SU-DHL-6 (cell line): Measurements from ENCODE around the gene LTBP2.

ENCODE experiments used
- H2AFZ ChIP-seq: fragments of 200-600 bp; sonication (generic); 2 replicates; pipeline ENCODE4 v1.6.1; 2014; ENCODE audit warnings: low read depth, mild to moderate bottlenecking, moderate library complexity, mixed read lengths, antibody characterized with exemption, low read length; ENCODE audit not compliant: severe bottlenecking
- H3F3A ChIP-seq: fragments of 200-600 bp; shearing (Covaris generic); 2 replicates; pipeline ENCODE4 v1.6.0; 2016; ENCODE audit warnings: antibody characterized with exemption, mild to moderate bottlenecking; ENCODE audit not compliant: insufficient read depth
- H3K27ac ChIP-seq: fragments of 200-600 bp; sonication (generic); 2 replicates; pipeline ENCODE4 v1.5.1; 2016; ENCODE audit warnings: low read depth, mild to moderate bottlenecking, low read length, moderate library complexity, mixed read lengths
- H3K27me3 ChIP-seq: fragments of 200-600 bp; sonication (generic), shearing (Covaris generic); 2 replicates; pipeline ENCODE4 v1.6.0; 2014; ENCODE audit warnings: mild to moderate bottlenecking, low read length
- H3K36me3 ChIP-seq: fragments of 200-600 bp; sonication (generic); 2 replicates; pipeline ENCODE4 v1.6.1; 2014; ENCODE audit warnings: mild to moderate bottlenecking, low read length, mixed read lengths
- H3K4me2 ChIP-seq: fragments of 300-600, 200-600 bp; shearing (Covaris generic), sonication (generic); 2 replicates; pipeline ENCODE4 v1.6.0; 2014; ENCODE audit warnings: low read length, low read depth, mild to moderate bottlenecking; ENCODE audit not compliant: poor library complexity, severe bottlenecking
- H3K4me3 ChIP-seq: fragments of 200-600 bp; sonication (generic); 2 replicates; pipeline ENCODE4 v1.5.1; 2014; ENCODE audit warnings: antibody characterized with exemption, low read length, mild to moderate bottlenecking, mixed read lengths; ENCODE audit not compliant: insufficient read depth, poor library complexity, severe bottlenecking
- H3K79me2 ChIP-seq: fragments of 200-600 bp; sonication (generic); 2 replicates; pipeline ENCODE4 v1.6.1; 2014; ENCODE audit warnings: mild to moderate bottlenecking, low read length, moderate library complexity; ENCODE audit not compliant: insufficient read depth
- H3K9ac ChIP-seq: fragments of 200-600 bp; sonication (generic); 2 replicates; pipeline ENCODE4 v1.7.0; 2014; ENCODE audit warnings: mild to moderate bottlenecking, low read length
- H3K9me2 ChIP-seq: fragments of 200-600 bp; sonication (generic); replicated peaks from 2 replicates; pipeline ENCODE4 v1.6.1; 2014; ENCODE audit warnings: low read length; ENCODE audit not compliant: insufficient read depth
- H3K9me3 ChIP-seq: fragments of 200-600 bp; sonication (generic); 2 replicates; pipeline ENCODE4 v1.6.1; 2014; ENCODE audit warnings: low read length, mixed read lengths; ENCODE audit not compliant: insufficient read depth
- H4K20me1 ChIP-seq: fragments of 200-600 bp; sonication (generic); 2 replicates; pipeline ENCODE4 v1.6.1; 2014; ENCODE audit warnings: low read depth, mild to moderate bottlenecking, antibody characterized with exemption, low read length, moderate library complexity, mixed read lengths
- CTCF ChIP-seq: fragments of 200-600 bp; sonication (generic); IDR thresholded peaks from one replicate; pipeline ENCODE4 v1.5.1; 2017; ENCODE audit warnings: antibody characterized with exemption, mild to moderate bottlenecking, low read length, moderate library complexity; ENCODE audit not compliant: insufficient read depth, poor library complexity, severe bottlenecking
- EZH2phosphoT487 ChIP-seq: fragments of 200-600 bp; sonication (generic), shearing (Covaris generic); conservative IDR thresholded peaks from 2 replicates; pipeline ENCODE4 v1.6.1; 2018; ENCODE audit warnings: mild to moderate bottlenecking, antibody characterized with exemption, low read length, moderate library complexity, mixed read lengths

Gene LTBP2

GRCh38 chr14:74570696-74571095, 41.3 kb downstream of the LTBP2 start:
- Histone ChIP-seq H3K9me3 (no peaks in the 10 kb centered on the region), H3K9me2 (no peaks in the 10 kb centered on the region), H3K27me3 (no peaks in the 10 kb centered on the region), H3F3A (no peaks in the 10 kb centered on the region), H4K20me1 (no peaks in the 10 kb centered on the region), H3K4me2 (no peak overlapping the region), H3K27ac (no peak overlapping the region), H3K79me2 (no peaks in the 10 kb centered on the region), H3K9ac (no peak overlapping the region), H3K4me3 (no peak overlapping the region), H3K36me3 (no peaks in the 10 kb centered on the region), H2AFZ (no peak overlapping the region)
- TF ChIP-seq EZH2phosphoT487 = no peak

DNA sequence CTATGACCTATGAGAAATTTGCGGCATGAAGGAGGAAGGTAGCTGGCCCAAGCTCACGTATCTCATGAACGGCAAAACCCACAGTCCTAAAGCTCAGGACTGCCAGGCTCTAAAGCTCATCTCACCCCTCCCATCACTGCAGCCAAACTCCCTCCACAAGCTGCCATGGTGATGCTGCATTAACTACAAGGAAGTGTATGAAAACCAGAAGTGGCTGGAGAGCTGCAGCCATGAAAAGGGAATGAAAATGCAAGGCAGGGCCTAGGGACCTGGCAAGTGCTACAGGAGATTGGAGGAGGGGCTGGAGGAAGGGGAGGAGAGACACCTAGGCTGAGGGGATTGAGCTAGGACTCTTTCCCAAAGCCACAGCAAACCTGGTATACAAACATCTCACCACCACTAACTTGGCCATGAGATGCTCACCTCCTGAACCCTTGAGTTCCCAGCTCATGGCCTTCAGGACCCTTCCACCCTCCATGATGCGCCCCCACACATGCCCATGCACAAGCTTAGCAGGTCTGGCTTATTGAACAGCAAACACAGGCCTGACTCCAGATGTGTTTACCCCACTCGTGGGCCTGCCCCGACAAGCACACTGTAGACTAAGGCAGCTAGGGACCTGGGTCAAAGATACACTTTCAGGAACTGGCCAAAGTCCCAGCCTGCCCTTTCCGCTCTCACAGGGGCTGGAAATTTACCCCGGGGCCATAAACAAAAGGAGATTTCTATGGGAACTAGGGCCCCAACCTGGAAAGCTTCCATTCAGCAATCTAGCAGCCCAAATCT, 42.0 kb downstream of the LTBP2 start:
- Histone ChIP-seq H3K9ac (no peak overlapping the region), H3F3A (no peaks in the 10 kb centered on the region), H3K9me2 (no peaks in the 10 kb centered on the region), H3K4me2 (no peak overlapping the region), H3K4me3 (no peak overlapping the region), H3K79me2 (no peaks in the 10 kb centered on the region), H3K36me3 (no peaks in the 10 kb centered on the region), H2AFZ (no peak overlapping the region), H3K9me3 (no peaks in the 10 kb centered on the region), H3K27ac (no peak overlapping the region), H3K27me3 (no peaks in the 10 kb centered on the region), H4K20me1 (no peaks in the 10 kb centered on the region)
- TF ChIP-seq EZH2phosphoT487 = no peak
- TF ChIP-seq CTCF = no peak

GRCh38 chr14:74569387-74569786, 42.6 kb downstream of the LTBP2 start:
- Histone ChIP-seq H3K4me3 (no peak overlapping the region), H3F3A (no peaks in the 10 kb centered on the region), H3K27ac (no peak overlapping the region), H3K9me2 (no peaks in the 10 kb centered on the region), H3K79me2 (no peaks in the 10 kb centered on the region), H2AFZ (no peak overlapping the region), H3K9ac (no peak overlapping the region), H3K36me3 (no peaks in the 10 kb centered on the region), H3K9me3 (no peaks in the 10 kb centered on the region), H4K20me1 (no peaks in the 10 kb centered on the region), H3K4me2 (no peak overlapping the region), H3K27me3 (no peaks in the 10 kb centered on the region)
- TF ChIP-seq CTCF (no peak), EZH2phosphoT487 (no peak)

GRCh38 chr14:74568911-74569310, 43.1 kb downstream of the LTBP2 start:
- Histone ChIP-seq H3K36me3 (no peaks in the 10 kb centered on the region), H3F3A (no peaks in the 10 kb centered on the region), H3K27me3 (no peaks in the 10 kb centered on the region), H2AFZ (no peak overlapping the region), H3K9me3 (no peaks in the 10 kb centered on the region), H3K9ac (no peak overlapping the region), H4K20me1 (no peaks in the 10 kb centered on the region), H3K79me2 (no peaks in the 10 kb centered on the region), H3K4me3 (no peak overlapping the region), H3K4me2 (no peak overlapping the region), H3K9me2 (no peaks in the 10 kb centered on the region), H3K27ac (no peak overlapping the region)
- TF ChIP-seq EZH2phosphoT487 (no peak), CTCF (no peak)
